A549 (cell line): ENCODE data around the gene PTOV1. TPM values are rescaled to one million over a fixed set of nuclear protein-coding genes. Genes with fewer than 3 reads are reported as not detected.

ENCODE experiments used
- ATAC-seq, 2 experiments: fragments of 200-7000 bp in 1 of 2; fragments of >200 bp in 1 of 2; cut with Nextera tagmentation in 1 of 2; cut with Tn5 transposase in 1 of 2; 3 replicates each; pipeline versions ENCODE4 v1.8.0 to v1.9.1; 2018 to 2020; ENCODE audit warnings: mild to moderate bottlenecking in 1 of 2, moderate library complexity in 1 of 2
- CTCF ChIA-PET: fragments of 300-600 bp; sonication (Branson Sonifier 250); formaldehyde crosslinking; extraction: SDS; loops from one replicate; lab custom pipeline; 2021; ENCODE audit warnings: antibody characterized with exemption, inconsistent platforms; lab: Yijun Ruan, JAX
- POLR2A ChIA-PET: fragments of 350-600 bp; formaldehyde crosslinking; extraction: SDS; loops from one replicate; lab custom pipeline; 2021; ENCODE audit warnings: antibody characterized with exemption, inconsistent platforms; lab: Yijun Ruan, JAX
- DNase-seq, 2 experiments: peaks; one replicate each; pipeline versions ENCODE4 v3.0.0 to v3.0.0-alpha.2; 2011 to 2016; ENCODE audit warnings: low read depth in 1 of 2, low spot score in 1 of 2
- FAIRE-seq: peaks from 2 replicates; lab custom pipeline; 2011; peaks lifted over from hg19 to GRCh38; lab: Jason Lieb, UNC
- H3K27ac ChIP-seq, 2 experiments: fragments of >200 bp; sonication (Bioruptor Twin); formaldehyde crosslinking; 3 replicates each; pipeline ENCODE4 v1.5.1; 2016 to 2017
- H3K4me1 ChIP-seq: fragments of >200 bp; sonication (Bioruptor Twin); formaldehyde crosslinking; 3 replicates; pipeline ENCODE4 v1.6.1; 2016
- H3K4me2 ChIP-seq: fragments of >200 bp; sonication (Bioruptor Twin); formaldehyde crosslinking; 3 replicates; pipeline ENCODE4 v1.6.1; 2016
- H3K4me3 ChIP-seq: fragments of >200 bp; sonication (Bioruptor Twin); formaldehyde crosslinking; 3 replicates; pipeline ENCODE4 v1.5.1; 2016
- H3K9me3 ChIP-seq: fragments of >200 bp; sonication (Bioruptor Twin); formaldehyde crosslinking; 3 replicates; pipeline ENCODE4 v1.6.1; 2016
- BHLHE40 ChIP-seq: IDR thresholded peaks from 2 replicates; pipeline ENCODE4 v1.6.1; 2012; ENCODE audit warnings: low read depth, low read length, inconsistent platforms
- CBX8 ChIP-seq: fragments of 200-600 bp; sonication (generic); IDR thresholded peaks from 2 replicates; pipeline ENCODE4 v1.6.1; 2016
- CHD2 ChIP-seq: fragments of 150-350 bp; IDR thresholded peaks from 2 replicates; pipeline ENCODE4 v1.6.1; 2014; ENCODE audit warnings: low read length; ENCODE audit not compliant: partially characterized antibody
- EHMT2 ChIP-seq: fragments of 200-600 bp; sonication (generic); IDR thresholded peaks from 2 replicates; pipeline ENCODE4 v1.6.1; 2016; ENCODE audit warnings: antibody characterized with exemption, low read depth, mild to moderate bottlenecking, moderate library complexity
- ESRRA ChIP-seq: fragments of 150-350 bp; IDR thresholded peaks from 2 replicates; pipeline ENCODE4 v1.6.1; 2014; ENCODE audit warnings: mild to moderate bottlenecking, low read length, borderline replicate concordance
- FOSB ChIP-seq: fragments of 250-450 bp; sonication (Bioruptor Pico); IDR thresholded peaks from 2 replicates; pipeline ENCODE4 v1.5.0; 2020; ENCODE audit warnings: mild to moderate bottlenecking, moderate library complexity
- FOSL2 ChIP-seq, 2 experiments: fragments of 450-650 bp in 1 of 2; fragments of >200 bp in 1 of 2; sonication (Bioruptor Twin) in 1 of 2; formaldehyde crosslinking; IDR thresholded peaks; 2 replicates each; pipeline versions ENCODE4 v1.5.0 to v1.6.1; 2016 to 2020; ENCODE audit warnings: mild to moderate bottlenecking in 1 of 2, moderate library complexity in 1 of 2
- GATA3 ChIP-seq: IDR thresholded peaks from 2 replicates; pipeline ENCODE4 v1.6.1; 2012; ENCODE audit warnings: borderline replicate concordance
- HEYL ChIP-seq: fragments of 250-450 bp; sonication (Bioruptor Pico); IDR thresholded peaks from 2 replicates; pipeline ENCODE4 v1.8.0; 2021; ENCODE audit warnings: mild to moderate bottlenecking, moderate library complexity
- HOXA7 ChIP-seq: fragments of 250-450 bp; sonication (Bioruptor Pico); IDR thresholded peaks from 2 replicates; pipeline ENCODE4 v1.5.0; 2020; ENCODE audit warnings: mild to moderate bottlenecking, moderate library complexity
- HOXB13 ChIP-seq: fragments of 250-450 bp; sonication (Bioruptor Pico); IDR thresholded peaks from 2 replicates; pipeline ENCODE4 v1.5.0; 2020; ENCODE audit warnings: low read depth, mild to moderate bottlenecking, moderate library complexity
- HOXB5 ChIP-seq: fragments of 250-450 bp; sonication (Bioruptor Pico); IDR thresholded peaks from 2 replicates; pipeline ENCODE4 v1.5.0; 2020; ENCODE audit warnings: mild to moderate bottlenecking, moderate library complexity
- JUNB ChIP-seq: fragments of >200 bp; sonication (Bioruptor Twin); formaldehyde crosslinking; IDR thresholded peaks from 2 replicates; pipeline ENCODE4 v1.6.1; 2016
- KDM1A ChIP-seq: fragments of 200-600 bp; sonication (generic); IDR thresholded peaks from 2 replicates; pipeline ENCODE4 v1.6.1; 2016; ENCODE audit warnings: low read depth, mild to moderate bottlenecking
- MYC ChIP-seq: IDR thresholded peaks from 2 replicates; pipeline ENCODE4 v1.6.1; 2012; ENCODE audit warnings: mild to moderate bottlenecking, inconsistent platforms, low read length, improper control_type of control experiment, borderline replicate concordance
- NPAS2 ChIP-seq: fragments of 250-450 bp; sonication (Bioruptor Pico); IDR thresholded peaks from 2 replicates; pipeline ENCODE4 v1.8.0; 2022; ENCODE audit warnings: mild to moderate bottlenecking, moderate library complexity, borderline replicate concordance
- NR3C1 ChIP-seq: fragments of >200 bp; sonication (Bioruptor Twin); formaldehyde crosslinking; IDR thresholded peaks from 3 replicates; pipeline ENCODE4 v1.6.1; 2017
- PHF8 ChIP-seq: fragments of 200-600 bp; sonication (generic); IDR thresholded peaks from 2 replicates; pipeline ENCODE4 v1.6.1; 2016; ENCODE audit warnings: low read depth, mild to moderate bottlenecking, antibody characterized with exemption, moderate library complexity, borderline replicate concordance
- POLR2A ChIP-seq: IDR thresholded peaks from 2 replicates; pipeline ENCODE4 v1.6.1; 2012; ENCODE audit warnings: mild to moderate bottlenecking, low read length
- RAD21 ChIP-seq, 2 experiments: fragments of >200 bp in 1 of 2; sonication (Bioruptor Twin) in 1 of 2; formaldehyde crosslinking in 1 of 2; IDR thresholded peaks in 1 of 2; conservative IDR thresholded peaks in 1 of 2; 2 replicates in 1 of 2; 3 replicates in 1 of 2; pipeline ENCODE4 v1.6.1; 2012 to 2018; ENCODE audit warnings: inconsistent platforms in 1 of 2
- RARB ChIP-seq: fragments of 250-450 bp; sonication (Bioruptor Pico); IDR thresholded peaks from 2 replicates; pipeline ENCODE4 v1.8.0; 2021; ENCODE audit warnings: mild to moderate bottlenecking, moderate library complexity
- RNF2 ChIP-seq: fragments of 200-600 bp; sonication (generic); IDR thresholded peaks from 2 replicates; pipeline ENCODE4 v1.6.1; 2016; ENCODE audit warnings: low read depth, mild to moderate bottlenecking, antibody characterized with exemption, moderate library complexity, borderline replicate concordance
- TFCP2L1 ChIP-seq: fragments of 250-450 bp; sonication (Bioruptor Pico); IDR thresholded peaks from 2 replicates; pipeline ENCODE4 v1.5.0; 2021; ENCODE audit warnings: mild to moderate bottlenecking
- ZC3H11A ChIP-seq: fragments of 450-650 bp; IDR thresholded peaks from 2 replicates; pipeline ENCODE4 v1.6.1; 2014; ENCODE audit warnings: antibody characterized with exemption, mild to moderate bottlenecking
- WGBS: methylation state at CpG from one replicate; pipeline ENCODE4 v1.1.6; 2017; ENCODE audit errors: missing lambda C conversion rate; 5-methylcytosine and 5-hydroxymethylcytosine counted together
- polyA plus RNA-seq, 4 experiments: library from polyadenylated mRNA; depleted of rRNA in 3 of 4; stranded (reverse); fragments of >200 nt; fragmentation: RNase III in 1 of 4; extraction: RNeasy Plus Mini Kit Qiagen cat#74134 plus additional on column Dnase treatment in 1 of 4; gene quantifications; 2 replicates in 3 of 4; 3 replicates in 1 of 4; pipeline ENCODE4 v1.2.3, GENCODE V29; 2011 to 2017
- TF ChIP-seq, protein P1 (sequence below): fragments of 450-650 bp; IDR thresholded peaks from 2 replicates; pipeline ENCODE4 v1.6.1; 2014; ENCODE audit warnings: antibody characterized with exemption
- TF ChIP-seq, protein P2 (sequence below): IDR thresholded peaks from 2 replicates; pipeline ENCODE4 v1.6.1; 2012
- TF ChIP-seq, protein P3 (sequence below): fragments of 150-350 bp; IDR thresholded peaks from 2 replicates; pipeline ENCODE4 v1.6.1; 2014; ENCODE audit warnings: low read depth, mild to moderate bottlenecking, low read length
- TF ChIP-seq, protein P4 (sequence below): IDR thresholded peaks from 2 replicates; pipeline ENCODE4 v1.6.1; 2012; ENCODE audit warnings: low read depth, borderline replicate concordance

PTOV1 gene
- polyA plus RNA-seq, 2 of the 4 experiments (the other 2 are of a cell fraction), result 27.7 to 147 TPM

DNA sequence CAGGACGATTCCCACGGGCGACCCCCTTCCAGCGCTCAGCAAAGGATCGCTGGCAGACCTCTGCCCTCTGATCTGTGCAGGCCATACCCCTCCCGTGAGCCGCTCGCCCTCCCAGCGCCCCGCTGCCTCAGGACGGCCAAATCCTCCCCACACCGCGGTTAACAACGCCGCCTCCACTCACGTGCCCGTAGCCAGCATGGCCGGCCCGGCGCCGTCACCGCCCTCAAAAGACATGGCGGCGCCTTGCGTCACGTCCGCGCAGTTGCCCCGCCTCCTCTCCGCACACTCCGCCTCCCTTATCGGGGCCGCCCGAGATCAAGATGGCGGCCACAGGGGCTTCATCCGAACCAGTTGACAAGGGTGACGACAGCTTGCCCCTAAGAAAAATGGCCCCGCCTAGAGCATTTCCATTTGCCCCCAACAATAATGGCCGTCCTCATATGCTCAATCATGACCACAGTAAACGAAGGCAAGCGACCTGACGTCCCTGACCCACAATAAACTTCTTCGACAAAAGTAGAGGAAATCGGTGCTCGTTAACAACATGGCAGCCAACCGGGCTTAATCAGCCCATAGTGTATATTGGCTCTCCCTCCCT, 25.6 kb downstream of the PTOV1 start (continued):
- TF ChIP-seq, protein P1, sequence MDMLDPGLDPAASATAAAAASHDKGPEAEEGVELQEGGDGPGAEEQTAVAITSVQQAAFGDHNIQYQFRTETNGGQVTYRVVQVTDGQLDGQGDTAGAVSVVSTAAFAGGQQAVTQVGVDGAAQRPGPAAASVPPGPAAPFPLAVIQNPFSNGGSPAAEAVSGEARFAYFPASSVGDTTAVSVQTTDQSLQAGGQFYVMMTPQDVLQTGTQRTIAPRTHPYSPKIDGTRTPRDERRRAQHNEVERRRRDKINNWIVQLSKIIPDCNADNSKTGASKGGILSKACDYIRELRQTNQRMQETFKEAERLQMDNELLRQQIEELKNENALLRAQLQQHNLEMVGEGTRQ, result peak; percentile 72
- TF ChIP-seq HEYL (CRISPR knock-in tag), result no peak
- TF ChIP-seq HOXA7 (CRISPR knock-in tag), result no peak
- TF ChIP-seq RNF2, result no peak
- TF ChIP-seq PHF8, result no peak
- no peak for TF ChIP-seq RAD21 (conservative IDR thresholded peaks at IDR 0.05 in 1 of 2, IDR thresholded peaks at IDR 0.05 in 1 of 2)
- TF ChIP-seq FOSL2 (IDR thresholded peaks at IDR 0.05), result no peak
- TF ChIP-seq FOSL2 (CRISPR knock-in tag; IDR thresholded peaks at IDR 0.05), result 0 out of 2 replicates have a peak, but pooled peaks have one; percentile 18
- TF ChIP-seq BHLHE40, result peak; percentile 77
- TF ChIP-seq TFCP2L1 (CRISPR knock-in tag), result 0 out of 2 replicates have a peak, but pooled peaks have one; percentile 34
- TF ChIP-seq JUNB, result no peak
- peak; percentile 73 for TF ChIP-seq POLR2A
- TF ChIP-seq, protein P2, sequence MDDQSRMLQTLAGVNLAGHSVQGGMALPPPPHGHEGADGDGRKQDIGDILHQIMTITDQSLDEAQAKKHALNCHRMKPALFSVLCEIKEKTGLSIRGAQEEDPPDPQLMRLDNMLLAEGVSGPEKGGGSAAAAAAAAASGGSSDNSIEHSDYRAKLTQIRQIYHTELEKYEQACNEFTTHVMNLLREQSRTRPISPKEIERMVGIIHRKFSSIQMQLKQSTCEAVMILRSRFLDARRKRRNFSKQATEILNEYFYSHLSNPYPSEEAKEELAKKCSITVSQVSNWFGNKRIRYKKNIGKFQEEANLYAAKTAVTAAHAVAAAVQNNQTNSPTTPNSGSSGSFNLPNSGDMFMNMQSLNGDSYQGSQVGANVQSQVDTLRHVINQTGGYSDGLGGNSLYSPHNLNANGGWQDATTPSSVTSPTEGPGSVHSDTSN, result peak; percentile 9; the same call in 1 of the 2 replicates

DNA sequence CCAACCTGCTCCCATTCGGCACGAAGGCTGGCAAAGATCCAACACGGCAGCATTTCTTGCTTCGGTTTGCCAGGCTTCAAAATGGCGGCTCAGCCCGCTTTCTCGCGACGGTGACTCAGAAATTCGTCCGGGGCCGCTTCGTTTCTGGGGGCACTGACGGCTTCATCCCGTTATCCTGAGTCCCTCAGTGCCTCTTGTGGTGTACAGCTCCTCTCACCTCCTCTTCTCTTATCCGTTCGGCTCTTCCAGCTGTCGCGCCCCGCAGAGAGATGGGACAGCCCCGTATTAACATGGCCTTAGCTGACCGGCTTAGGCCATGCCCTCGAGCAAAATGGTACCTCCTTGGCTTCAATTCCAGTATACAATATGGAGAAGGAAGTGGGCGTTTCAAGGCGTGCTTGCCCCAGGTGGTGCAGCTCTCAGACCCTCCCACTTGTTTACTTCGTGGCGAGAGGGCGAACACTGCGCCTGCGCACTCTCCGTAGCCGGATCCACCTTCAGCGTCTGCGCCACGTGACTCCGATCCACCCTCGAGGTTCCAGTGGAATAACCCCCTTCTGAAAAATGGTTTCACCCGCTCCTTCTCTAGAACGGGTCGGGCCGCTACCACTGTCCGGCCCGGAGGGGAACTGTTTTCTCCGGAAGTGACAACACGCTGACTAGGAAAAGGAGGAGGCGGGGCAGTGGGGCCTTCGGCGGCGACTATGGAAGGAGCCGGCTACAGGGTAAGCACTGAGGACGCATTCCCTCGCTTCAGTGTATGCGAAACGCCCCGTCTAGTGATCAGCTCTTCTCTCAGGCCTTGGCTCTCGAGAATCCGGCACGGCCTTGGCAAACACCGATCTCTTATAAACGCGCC, 26.3 kb downstream of the PTOV1 start, which contains the start of the genes AKT1S1 and TBC1D17:
Gene AKT1S1, minus strand, starts transcription at position 336 of the 859 bp plus-strand sequence. CDS start 4,060 bp downstream, outside the sequence.
Gene TBC1D17, plus strand, starts transcription at position 683 of the 859 bp plus-strand sequence. Its CDS starts 22 bp downstream, at position 705.
- WGBS, result under 1% methylated on average over 61 of the region's 61 CpGs
- ChIA-PET POLR2A (interaction anchor here (0.5 to 2.6 kb wide), 15 partner anchors 9 to 1049 kb away, joined by 3 to 36 read pairs (median 4); partner anchors contain the start of genes AP2A1, ATF5, MED25 and NUP62), CTCF (interaction anchor here (1.7 kb wide), 1 partner anchor 13 kb away, joined by 7 read pairs; no protein-coding TSS in a partner anchor)
- TF ChIP-seq BHLHE40, result peak; percentile 89
- peak; percentile 75 for TF ChIP-seq NPAS2 (CRISPR knock-in tag)
- peak; percentile 89; the same call in 1 of the 2 replicates for TF ChIP-seq PHF8
- no peak for TF ChIP-seq EHMT2
- no peak for TF ChIP-seq KDM1A
- TF ChIP-seq RARB, result 0 out of 2 replicates have a peak, but pooled peaks have one; percentile 14
- peak; percentile 78 for TF ChIP-seq CHD2
- no peak for TF ChIP-seq NR3C1
- TF ChIP-seq, protein P1, result peak; percentile 98
- TF ChIP-seq HOXB5 (CRISPR knock-in tag), result 0 out of 2 replicates have a peak, but pooled peaks have one; percentile 19
- no peak for TF ChIP-seq CBX8
- peak; percentile 70 for TF ChIP-seq POLR2A
- TF ChIP-seq FOSL2 (IDR thresholded peaks at IDR 0.05), result no peak
- TF ChIP-seq FOSL2 (CRISPR knock-in tag; IDR thresholded peaks at IDR 0.05), result peak; percentile 86
- TF ChIP-seq HOXB13, result 0 out of 2 replicates have a peak, but pooled peaks have one; percentile 16
- TF ChIP-seq, protein P3, sequence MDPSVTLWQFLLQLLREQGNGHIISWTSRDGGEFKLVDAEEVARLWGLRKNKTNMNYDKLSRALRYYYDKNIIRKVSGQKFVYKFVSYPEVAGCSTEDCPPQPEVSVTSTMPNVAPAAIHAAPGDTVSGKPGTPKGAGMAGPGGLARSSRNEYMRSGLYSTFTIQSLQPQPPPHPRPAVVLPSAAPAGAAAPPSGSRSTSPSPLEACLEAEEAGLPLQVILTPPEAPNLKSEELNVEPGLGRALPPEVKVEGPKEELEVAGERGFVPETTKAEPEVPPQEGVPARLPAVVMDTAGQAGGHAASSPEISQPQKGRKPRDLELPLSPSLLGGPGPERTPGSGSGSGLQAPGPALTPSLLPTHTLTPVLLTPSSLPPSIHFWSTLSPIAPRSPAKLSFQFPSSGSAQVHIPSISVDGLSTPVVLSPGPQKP, result 0 out of 2 replicates have a peak, but pooled peaks have one; percentile 37
- peak; percentile 91 for TF ChIP-seq MYC
- no peak for TF ChIP-seq ESRRA
- TF ChIP-seq TFCP2L1 (CRISPR knock-in tag), result 0 out of 2 replicates have a peak, but pooled peaks have one; percentile 56
- TF ChIP-seq, protein P4, sequence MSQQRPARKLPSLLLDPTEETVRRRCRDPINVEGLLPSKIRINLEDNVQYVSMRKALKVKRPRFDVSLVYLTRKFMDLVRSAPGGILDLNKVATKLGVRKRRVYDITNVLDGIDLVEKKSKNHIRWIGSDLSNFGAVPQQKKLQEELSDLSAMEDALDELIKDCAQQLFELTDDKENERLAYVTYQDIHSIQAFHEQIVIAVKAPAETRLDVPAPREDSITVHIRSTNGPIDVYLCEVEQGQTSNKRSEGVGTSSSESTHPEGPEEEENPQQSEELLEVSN, result 0 out of 2 replicates have a peak, but pooled peaks have one; percentile 23
- TF ChIP-seq, protein P2, result peak; percentile 8; the same call in 1 of the 2 replicates
- peak; percentile 5 for TF ChIP-seq ZC3H11A
- peak; percentile 79; the same call in 1 of the 2 replicates for TF ChIP-seq GATA3
- 0 out of 2 replicates have a peak, but pooled peaks have one; percentile 36 for TF ChIP-seq FOSB (CRISPR knock-in tag)

More for the DNA sequence above, 26.3 kb downstream of the PTOV1 start, which contains the start of the genes AKT1S1 and TBC1D17:
- H3K4me2 ChIP-seq, result peak within 1 kb of the TSS; percentile 90
- FAIRE-seq (peak; percentile 100), ATAC-seq (peak; percentile 66 to 82), DNase-seq (peak; percentile 100)
- peak within 1 kb of the TSS; percentile 95 for H3K4me3 ChIP-seq
- H3K27ac ChIP-seq, result peak within 1 kb of the TSS; percentile 98 to 99
- H3K9me3 ChIP-seq, result no peaks in the 10 kb centered on the region; the same call in 2 of the 3 replicates
- H3K4me1 ChIP-seq, result peaks cover 21% of the 10 kb centered on the region
